Measurements from ENCODE around the gene NPAS3.

DNA sequence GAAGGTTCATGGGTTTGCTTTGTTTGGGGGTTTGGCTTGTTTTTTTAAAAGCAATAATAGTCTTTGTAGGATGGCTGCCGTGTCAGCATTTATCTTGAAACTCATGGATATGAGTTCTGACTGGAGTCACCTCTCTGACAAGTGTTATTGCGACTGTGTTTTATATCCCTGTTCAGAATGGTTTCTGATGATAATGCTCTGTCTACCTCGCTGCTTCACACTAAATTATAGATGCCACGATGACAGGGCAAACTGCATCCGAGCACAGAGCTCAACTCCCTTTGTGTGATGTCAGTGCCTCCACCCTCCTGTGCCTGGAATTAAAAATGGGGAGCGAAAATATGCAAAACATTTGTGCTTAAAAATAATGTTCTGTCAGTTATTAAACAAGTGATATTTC lies 761.4 kb downstream of the NPAS3 start:
- no peak for TF ChIP-seq POLR2A (IDR thresholded peaks at IDR 0.05)
- TF ChIP-seq, protein P1, sequence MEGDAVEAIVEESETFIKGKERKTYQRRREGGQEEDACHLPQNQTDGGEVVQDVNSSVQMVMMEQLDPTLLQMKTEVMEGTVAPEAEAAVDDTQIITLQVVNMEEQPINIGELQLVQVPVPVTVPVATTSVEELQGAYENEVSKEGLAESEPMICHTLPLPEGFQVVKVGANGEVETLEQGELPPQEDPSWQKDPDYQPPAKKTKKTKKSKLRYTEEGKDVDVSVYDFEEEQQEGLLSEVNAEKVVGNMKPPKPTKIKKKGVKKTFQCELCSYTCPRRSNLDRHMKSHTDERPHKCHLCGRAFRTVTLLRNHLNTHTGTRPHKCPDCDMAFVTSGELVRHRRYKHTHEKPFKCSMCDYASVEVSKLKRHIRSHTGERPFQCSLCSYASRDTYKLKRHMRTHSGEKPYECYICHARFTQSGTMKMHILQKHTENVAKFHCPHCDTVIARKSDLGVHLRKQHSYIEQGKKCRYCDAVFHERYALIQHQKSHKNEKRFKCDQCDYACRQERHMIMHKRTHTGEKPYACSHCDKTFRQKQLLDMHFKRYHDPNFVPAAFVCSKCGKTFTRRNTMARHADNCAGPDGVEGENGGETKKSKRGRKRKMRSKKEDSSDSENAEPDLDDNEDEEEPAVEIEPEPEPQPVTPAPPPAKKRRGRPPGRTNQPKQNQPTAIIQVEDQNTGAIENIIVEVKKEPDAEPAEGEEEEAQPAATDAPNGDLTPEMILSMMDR (IDR thresholded peaks at IDR 0.05) = no peak
